GM19351 (cell line): ENCODE data around the gene TMEM255A.

Experiments used
- ATAC-seq: cut with Tn5 transposase; IDR thresholded peaks from one replicate; pipeline ENCODE4 v1.9.1; 2021; ENCODE audit warnings: mild to moderate bottlenecking, moderate library complexity; ENCODE audit not compliant: unreplicated experiment

TMEM255A gene

GRCh38 chrX:120271218-120271617 is 40.0 kb downstream of the TMEM255A start:
- no peak for ATAC-seq

GRCh38 chrX:120270567-120270966 is 40.7 kb downstream of the TMEM255A start:
- no peak for ATAC-seq

- ATAC-seq = no peak
These were observed 41.8 kb downstream of the TMEM255A start for GRCh38 chrX:120269373-120270035.

GRCh38 chrX:120264341-120264740 is 46.9 kb downstream of the TMEM255A start:
- no peak for ATAC-seq

- ATAC-seq = no peak
These were observed 48.2 kb downstream of the TMEM255A start for GRCh38 chrX:120262859-120263708.

GRCh38 chrX:120260369-120260768 is 50.9 kb downstream of the TMEM255A start:
- ATAC-seq = no peak

GRCh38 chrX:120253784-120254183 is 57.5 kb downstream of the TMEM255A start:
- no peak for ATAC-seq

- ATAC-seq = no peak
These were observed 59.7 kb downstream of the TMEM255A start for GRCh38 chrX:120251471-120252011.

GRCh38 chrX:120250522-120251271 is 60.6 kb downstream of the TMEM255A start, which contains the start of gene ZBTB33:
Gene ZBTB33, plus strand, starts transcription at chrX:120250812. Its CDS starts 2,604 bp downstream, at chrX:120253416.
- peak; percentile 92 for ATAC-seq

GRCh38 chrX:120244735-120245498 is 66.3 kb downstream of the TMEM255A start:
- peak; percentile 80 for ATAC-seq

- ATAC-seq = no peak
These were observed 66.9 kb downstream of the TMEM255A start for GRCh38 chrX:120244395-120244734.

- ATAC-seq = no peak
These were observed 68.4 kb downstream of the TMEM255A start for GRCh38 chrX:120242813-120243212.

GRCh38 chrX:120238933-120239332 is 72.3 kb downstream of the TMEM255A start:
- ATAC-seq = no peak

- no peak for ATAC-seq
These were observed 74.4 kb downstream of the TMEM255A start for GRCh38 chrX:120236687-120237479.

- ATAC-seq = no peak
These were observed 76.0 kb downstream of the TMEM255A start for GRCh38 chrX:120235284-120235683.

GRCh38 chrX:120228187-120228908 is 82.9 kb downstream of the TMEM255A start:
- no peak for ATAC-seq

- no peak for ATAC-seq
These were observed 86.9 kb downstream of the TMEM255A start for GRCh38 chrX:120224388-120224787.

- no peak for ATAC-seq
These were observed 87.9 kb downstream of the TMEM255A start for GRCh38 chrX:120223374-120223773.
